Body of pancreas (tissue), 4 donors: ENCODE measurements around the gene RPLP2.

ENCODE experiments used
- CTCF ChIP-seq, 7 experiments: fragments of 450-650 bp in 4 of 7; fragments of 200-600 bp in 3 of 7; sonication (generic) in 3 of 7; IDR thresholded peaks; one replicate each; pipeline ENCODE4 v1.5.1; 2016 to 2019; ENCODE audit warnings: antibody characterized with exemption in 7 of 7
- POLR2A ChIP-seq, 3 donors: fragments of 450-650 bp; IDR thresholded peaks; one replicate each; pipeline ENCODE4 v1.6.1; 2016; ENCODE audit warnings: antibody characterized with exemption in 3 of 3, mild to moderate bottlenecking in 2 of 3

GRCh38 chr11:826836-827145, 17.0 kb downstream of the RPLP2 start:
- TF ChIP-seq CTCF (IDR thresholded peaks at IDR 0.05) = no peak
- no peak for TF ChIP-seq POLR2A (IDR thresholded peaks at IDR 0.05)
